Measurements from ENCODE around the gene MRC1.

DNA sequence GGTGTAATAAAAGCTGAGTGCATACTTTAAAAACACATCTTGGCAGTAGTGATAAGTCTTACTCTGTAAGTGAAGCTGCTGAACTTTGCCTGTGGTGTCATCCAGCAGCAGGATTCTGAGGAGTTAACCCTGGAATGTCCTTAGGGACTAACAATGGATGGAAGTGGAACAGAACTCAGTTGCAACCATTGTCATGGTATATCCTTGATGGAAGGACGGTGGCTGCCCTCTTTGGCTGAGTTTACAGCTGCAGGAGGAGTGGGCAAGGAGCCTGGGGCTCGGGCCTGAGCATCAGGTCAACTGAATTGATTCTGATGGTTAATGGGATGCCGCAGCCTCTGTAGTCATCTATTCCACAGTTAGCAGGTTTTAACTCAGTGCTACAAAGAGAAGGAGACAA lies 56.2 kb downstream of the MRC1 start:
- TF ChIP-seq, protein P1, sequence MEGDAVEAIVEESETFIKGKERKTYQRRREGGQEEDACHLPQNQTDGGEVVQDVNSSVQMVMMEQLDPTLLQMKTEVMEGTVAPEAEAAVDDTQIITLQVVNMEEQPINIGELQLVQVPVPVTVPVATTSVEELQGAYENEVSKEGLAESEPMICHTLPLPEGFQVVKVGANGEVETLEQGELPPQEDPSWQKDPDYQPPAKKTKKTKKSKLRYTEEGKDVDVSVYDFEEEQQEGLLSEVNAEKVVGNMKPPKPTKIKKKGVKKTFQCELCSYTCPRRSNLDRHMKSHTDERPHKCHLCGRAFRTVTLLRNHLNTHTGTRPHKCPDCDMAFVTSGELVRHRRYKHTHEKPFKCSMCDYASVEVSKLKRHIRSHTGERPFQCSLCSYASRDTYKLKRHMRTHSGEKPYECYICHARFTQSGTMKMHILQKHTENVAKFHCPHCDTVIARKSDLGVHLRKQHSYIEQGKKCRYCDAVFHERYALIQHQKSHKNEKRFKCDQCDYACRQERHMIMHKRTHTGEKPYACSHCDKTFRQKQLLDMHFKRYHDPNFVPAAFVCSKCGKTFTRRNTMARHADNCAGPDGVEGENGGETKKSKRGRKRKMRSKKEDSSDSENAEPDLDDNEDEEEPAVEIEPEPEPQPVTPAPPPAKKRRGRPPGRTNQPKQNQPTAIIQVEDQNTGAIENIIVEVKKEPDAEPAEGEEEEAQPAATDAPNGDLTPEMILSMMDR (IDR thresholded peaks at IDR 0.05; ENCODE audit: low read depth, low read length), result no peak
- TF ChIP-seq POLR2A (IDR thresholded peaks at IDR 0.05; ENCODE audit: extremely low read depth, insufficient read length) (no peak), MAX (IDR thresholded peaks at IDR 0.05; ENCODE audit: low read depth, low read length) (no peak)

Data from NB4 (cell line).